HG03342 (cell line): ENCODE measurements around the gene RAB28.

Experiments
- ATAC-seq: cut with Tn5 transposase; IDR thresholded peaks from one replicate; pipeline ENCODE4 v1.9.1; 2021; ENCODE audit warnings: mild to moderate bottlenecking, moderate library complexity; ENCODE audit not compliant: unreplicated experiment

The RAB28 gene

DNA sequence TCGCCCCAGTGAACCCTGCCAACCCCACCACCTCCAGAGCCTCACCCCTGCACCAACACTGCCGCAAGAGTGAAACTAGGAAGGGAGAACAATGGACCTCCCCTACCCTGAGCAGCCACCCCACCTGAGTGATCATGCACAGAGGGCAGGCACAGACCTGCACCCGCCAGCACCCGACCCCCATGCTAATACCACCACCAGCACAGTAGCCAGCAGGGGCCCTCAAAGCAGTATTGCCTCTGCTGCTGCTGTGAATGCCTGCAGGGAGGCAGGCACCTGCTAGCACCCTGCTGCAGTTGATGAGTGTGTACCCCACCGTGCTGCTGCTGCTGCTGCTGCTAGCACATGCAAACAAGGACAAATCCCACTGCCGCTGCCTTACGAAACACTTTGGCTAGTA, 100.1 kb downstream of the RAB28 start:
- no peak for ATAC-seq

DNA sequence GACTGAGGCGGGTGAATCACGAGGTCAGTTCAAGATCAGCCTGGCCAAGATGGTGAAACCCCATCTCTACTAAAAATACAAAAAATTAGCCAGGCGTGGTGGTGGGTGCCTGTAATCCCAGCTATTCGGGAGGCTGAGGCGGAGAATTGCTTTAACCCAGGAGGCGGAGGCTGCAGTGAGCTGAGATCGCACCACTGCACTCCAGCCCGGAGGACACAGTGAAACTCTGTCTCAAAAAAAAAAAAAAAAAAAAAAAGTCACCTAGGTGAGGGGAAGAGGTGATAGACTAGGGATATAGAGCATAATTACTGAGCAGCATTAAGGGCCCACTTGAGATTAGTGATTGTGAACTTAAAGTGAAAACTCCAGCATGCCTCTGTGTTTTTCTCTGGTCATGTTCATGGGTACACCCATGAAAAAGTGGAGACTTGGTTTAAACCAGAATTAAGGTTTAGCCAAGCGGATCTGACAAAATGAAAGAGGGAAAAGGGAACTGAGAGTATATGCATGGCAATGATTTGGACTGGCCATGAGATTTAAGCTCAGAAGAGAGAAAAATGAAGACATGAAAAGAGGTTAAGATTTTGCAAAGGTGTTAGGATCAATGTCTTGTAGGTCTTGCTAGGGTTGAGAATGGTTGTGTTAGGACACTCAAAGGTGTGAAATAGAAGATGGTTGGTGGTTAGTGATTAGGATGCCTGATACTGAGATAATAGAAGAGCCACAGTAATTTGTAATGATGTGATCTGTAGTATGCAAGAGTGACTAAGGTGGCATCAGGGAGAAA, 105.0 kb downstream of the RAB28 start:
- ATAC-seq, result peak; percentile 64

DNA sequence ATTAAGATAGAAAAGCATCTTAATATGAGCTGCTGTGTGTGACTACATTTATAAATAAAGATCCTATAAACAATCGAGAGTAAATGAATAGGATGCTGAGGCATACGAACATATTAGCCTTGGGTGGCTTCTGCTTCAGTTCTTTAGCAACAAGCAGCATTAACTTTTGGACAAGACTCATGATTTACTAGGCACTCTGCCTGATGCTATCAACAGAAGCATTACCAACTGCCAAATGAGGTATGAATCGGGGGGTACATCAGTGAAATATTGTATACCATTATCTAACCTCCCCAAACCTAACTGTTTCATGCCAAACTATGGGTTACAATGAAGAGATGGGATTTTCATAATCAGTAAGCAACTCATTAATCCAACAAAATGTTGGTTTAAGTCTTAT, 113.1 kb downstream of the RAB28 start:
- no peak for ATAC-seq

DNA sequence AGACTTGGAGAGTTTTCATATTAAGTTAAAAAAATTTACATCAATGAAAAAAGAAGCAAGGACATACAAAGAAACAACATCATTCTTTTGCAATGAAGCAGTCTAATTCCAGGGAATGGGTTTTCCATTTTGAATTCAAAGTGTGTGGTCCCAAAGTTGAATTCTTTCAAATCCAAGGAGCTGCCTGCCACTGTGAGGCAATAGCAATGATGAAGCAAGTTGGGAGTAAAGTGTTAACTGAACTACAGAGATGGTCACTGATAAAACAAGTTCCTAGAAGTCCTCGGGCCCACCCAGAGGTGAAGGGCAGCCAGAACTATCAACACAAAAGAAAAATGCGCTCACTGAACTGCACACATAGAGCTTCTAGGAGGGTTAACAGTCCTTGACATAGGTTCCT, 115.9 kb downstream of the RAB28 start:
- no peak for ATAC-seq

DNA sequence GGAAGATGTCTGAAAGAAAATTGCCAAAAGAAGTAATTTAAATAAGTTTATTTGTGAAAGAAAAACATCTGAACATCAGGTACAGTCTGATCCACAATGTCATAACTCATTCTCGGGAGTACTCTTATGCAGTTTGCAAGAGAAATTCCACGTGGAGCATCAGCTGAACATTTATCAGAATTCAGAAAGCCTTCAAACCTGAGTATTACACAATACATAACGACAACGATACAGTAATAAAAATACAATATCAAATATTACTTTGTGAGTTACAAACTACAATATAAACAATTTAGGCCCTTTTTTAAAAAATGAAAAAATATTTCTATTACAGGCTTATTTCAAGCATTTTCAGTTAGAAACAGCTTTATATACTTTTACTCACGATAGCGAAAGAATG, 116.4 kb downstream of the RAB28 start:
- no peak for ATAC-seq

DNA sequence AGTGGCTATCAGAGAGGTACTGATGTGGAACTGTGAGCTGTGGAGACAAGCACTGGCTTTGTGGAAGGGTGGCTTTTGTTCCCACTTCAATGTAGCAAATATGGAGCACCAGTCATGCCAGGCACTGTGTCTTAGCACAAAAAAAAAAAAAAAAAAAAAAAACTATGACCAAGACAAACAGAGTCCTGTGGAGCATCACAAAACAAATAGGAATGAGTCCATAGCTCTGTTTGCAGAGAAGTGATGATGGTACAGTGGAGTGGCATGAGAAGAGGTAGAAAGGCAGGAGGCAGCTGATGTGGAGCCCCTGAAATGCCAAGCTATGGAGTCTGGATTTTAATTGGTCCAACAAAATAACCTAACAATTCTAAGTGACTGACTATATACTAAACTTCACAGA, 116.9 kb downstream of the RAB28 start:
- no peak for ATAC-seq

DNA sequence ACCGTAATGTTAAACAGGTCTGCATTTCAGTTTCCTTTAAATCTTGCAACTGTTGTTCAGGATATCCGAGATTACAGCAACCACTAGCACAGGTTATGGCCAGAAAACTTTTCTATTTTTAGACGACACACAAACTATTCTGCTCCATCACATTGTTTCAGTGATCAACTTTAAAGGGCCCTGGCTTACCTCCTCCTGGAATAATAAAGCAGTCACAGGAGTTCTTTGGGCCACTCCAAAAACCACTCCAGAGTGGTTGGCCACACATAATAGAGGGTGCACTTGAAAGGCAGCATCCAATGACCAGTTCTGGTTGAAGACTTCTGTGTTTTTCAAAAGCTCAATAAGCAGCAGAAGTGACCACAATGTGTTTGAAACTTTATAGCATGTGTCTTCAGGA, 118.9 kb downstream of the RAB28 start:
- ATAC-seq, result no peak

DNA sequence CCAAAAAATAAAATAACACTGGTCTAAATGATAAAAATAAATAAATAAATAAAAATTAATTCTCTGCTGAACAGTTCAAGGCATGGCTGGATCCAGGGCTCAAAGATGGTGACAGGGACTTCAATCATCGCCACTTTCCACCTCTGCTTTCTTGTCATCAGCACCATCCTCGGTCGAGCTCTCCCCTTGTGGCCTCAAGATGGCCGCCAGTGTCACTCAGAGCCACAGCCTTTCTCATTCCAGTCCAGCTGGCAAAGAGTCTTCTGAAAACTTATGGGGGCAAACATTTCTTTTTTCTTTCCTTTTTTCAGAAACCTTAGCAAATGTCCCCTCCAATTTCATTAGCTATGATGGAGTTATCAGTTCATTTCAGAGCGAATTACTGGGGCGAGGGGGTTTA, 119.5 kb downstream of the RAB28 start:
- ATAC-seq, result no peak

DNA sequence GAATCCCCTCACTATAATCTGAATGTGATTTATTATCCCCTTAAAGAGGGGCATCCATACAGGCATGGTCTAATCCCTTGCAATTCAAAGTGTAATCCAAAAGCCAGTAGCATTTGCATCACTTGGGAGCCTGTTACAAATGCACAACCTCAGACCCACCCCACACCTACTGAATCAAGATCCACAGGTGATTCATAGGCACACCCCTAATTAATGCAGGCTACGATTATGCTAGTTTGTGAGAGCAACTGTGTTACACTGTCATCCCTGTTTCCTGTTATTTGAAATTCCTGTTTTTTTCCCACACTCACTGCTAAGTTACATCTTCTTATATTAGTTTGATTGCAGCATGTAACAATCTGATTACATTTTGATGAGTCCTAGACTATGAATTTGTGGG, 120.0 kb downstream of the RAB28 start:
- ATAC-seq, result no peak

DNA sequence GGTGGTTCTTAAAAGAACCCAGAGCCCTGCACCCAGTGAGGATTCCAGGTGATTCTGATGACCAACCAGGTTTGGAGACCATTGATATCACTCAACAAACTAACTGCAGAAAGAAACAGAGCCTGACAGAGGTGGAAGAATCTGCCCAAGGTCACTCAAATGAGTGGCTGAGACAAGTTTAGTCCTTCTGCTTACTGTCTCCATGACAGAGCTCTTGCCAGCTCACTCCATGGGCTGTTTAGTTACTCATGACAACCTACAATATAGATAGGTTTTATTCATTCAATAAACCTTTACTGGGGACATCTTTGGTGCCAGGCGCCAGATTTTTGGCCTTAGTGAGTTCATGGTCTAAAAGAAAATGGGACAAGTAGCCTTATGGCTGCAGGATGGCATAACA, 124.3 kb downstream of the RAB28 start:
- no peak for ATAC-seq

DNA sequence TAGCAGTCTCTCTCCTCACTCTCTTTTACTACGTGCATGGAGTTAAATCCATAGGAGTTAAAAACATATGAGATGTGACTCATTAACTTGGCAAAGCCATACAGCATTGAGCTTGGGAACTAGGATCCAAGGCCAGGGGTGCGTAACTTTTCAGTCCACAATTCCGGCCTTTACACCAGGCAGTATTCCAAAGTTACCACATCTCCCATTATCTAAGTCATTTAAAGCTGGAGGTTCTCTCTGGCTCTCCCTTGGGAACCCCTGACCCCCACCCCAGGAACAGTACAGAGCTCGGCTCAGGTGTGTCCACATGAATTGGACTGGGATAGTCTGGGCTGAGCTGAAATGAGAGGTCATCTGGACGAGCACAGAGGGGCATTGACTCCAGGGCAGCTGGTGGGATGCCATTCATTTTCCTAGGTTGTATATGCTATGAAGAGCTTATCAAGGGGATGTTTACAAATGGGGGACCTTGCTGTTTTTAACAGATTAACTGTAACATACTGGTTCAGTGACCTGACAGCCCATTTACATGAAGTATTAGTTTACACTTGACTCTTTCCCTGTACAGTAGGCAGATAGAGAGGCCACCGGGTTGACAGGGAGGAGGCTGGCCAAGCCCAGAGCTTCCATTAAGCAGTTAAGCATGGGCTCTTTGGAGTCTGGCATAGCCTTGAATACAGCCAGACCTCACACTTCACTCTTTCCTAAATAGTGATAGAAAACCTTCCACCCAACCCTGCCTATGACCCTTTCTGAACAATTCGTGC, 128.8 kb downstream of the RAB28 start:
- no peak for ATAC-seq

DNA sequence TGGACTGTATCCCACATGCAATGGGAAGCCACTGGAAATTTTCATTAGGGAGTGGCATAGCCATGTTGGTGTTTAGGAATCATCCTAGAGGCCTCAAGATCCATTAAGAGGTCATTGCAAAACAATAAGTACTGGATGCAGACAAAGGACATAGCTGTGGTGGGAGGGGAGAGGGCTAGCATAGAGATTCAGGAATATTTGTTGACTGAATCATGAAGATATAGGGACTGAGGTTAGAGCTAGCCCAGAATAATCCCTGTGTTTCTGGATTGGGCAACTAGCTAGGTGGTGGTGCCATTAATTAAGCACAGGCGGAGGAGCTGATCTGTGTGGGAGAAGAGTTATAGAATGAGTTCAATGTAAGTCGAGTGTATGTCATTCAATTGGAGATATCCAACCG, 135.0 kb downstream of the RAB28 start:
- no peak for ATAC-seq

DNA sequence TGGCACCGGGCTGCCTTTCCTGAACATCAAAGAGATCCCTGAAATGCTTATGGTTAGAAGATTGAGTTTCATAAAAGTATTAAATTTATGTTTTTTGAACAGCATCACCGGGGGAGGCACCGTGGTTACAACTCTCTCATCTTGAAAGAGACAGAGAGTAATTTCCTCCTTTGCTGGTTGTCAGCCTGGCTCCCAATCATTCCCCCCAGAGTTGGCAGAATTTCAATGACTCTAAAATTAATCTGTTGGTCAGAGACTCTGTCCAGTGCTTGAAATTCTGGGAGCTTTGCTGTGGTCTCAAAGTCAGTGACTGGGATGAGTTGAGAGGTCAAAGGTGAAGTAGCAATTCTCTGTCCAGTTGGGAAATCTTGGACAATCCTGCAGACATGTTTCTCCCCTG, 135.9 kb downstream of the RAB28 start:
- no peak for ATAC-seq

DNA sequence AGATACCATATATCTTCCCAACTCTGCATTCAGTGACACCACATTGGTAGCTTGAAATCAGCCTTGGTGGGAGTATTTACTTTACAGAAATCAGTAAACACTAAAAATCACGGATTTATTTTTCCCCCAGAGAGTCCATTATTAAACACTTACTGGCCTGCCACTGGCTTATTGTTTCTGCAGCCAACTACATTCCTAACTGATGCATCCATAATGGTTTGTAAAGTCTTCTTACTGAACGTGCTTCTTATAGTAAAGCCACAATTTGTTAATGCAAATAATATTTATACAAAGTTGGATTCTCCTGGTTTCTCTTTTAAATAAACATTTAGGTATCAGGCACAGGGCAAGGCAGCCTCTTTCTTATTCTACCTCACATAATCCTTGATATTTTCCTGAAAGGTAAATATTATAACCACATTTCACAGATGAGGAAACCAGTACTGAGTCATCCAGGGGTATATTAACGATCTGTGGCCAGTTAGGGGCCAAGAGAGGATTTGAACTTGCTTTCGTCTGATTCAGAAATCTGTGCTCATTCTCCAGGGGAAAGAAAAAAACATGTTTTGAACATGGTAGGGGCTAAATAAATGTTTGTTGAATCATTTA, 136.5 kb downstream of the RAB28 start:
- ATAC-seq, result no peak

DNA sequence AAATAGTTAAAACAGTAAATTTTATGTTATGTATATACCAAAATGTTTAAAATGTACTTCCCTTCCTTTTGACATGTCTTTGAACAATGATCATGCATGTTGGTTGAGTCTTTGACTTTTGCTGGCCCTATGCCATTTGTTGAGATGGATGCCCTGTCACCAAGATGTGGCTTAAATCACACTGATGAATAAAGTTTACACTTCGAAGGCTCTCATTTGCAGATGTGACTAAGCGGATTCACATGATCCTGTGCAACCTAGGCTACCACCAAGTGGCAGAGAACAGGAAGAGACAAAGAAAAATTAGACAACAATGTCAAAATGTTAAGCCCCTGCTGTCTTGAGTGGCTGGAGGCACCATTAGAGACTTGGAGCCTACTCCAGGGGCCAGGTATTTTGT, 139.9 kb downstream of the RAB28 start:
- no peak for ATAC-seq

DNA sequence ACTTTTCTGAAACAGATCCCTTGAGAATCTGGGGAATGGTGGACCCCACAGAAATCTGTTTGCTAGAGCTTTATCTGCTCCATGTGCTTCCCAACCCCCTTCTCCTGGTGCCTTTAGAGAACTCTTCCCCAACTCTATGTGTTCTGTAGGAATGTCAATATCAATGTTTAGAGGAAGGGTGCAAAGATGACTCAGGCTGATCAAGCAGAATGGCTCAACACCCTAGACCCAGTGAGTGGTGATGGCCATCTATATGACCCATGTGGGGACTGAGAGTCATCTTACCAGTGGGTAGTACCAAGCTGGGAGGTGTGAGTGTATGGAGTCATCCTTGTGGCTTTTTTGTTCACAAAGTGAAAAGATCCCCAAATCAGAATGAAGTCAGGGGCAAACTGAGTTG, 143.5 kb downstream of the RAB28 start:
- ATAC-seq, result no peak

DNA sequence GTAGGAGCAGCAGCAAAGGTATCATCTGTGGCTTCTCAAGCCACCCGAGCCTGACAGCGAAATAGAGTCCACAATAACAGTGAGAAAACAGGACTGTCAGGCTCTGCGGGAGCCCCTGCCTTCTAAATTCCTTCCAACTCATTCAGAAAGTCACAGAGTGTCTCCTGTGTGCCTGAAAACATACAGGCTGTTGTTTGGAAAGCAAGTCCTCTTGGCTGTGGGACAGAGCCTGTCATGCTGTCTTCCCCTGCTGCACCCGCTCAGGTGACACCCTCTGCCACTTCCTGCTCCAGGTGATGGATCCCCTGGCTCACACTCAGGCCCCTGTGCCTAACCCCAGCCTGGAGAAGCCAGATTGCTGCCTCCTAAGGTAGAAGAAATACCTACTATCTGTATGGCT, 152.3 kb downstream of the RAB28 start:
- no peak for ATAC-seq

DNA sequence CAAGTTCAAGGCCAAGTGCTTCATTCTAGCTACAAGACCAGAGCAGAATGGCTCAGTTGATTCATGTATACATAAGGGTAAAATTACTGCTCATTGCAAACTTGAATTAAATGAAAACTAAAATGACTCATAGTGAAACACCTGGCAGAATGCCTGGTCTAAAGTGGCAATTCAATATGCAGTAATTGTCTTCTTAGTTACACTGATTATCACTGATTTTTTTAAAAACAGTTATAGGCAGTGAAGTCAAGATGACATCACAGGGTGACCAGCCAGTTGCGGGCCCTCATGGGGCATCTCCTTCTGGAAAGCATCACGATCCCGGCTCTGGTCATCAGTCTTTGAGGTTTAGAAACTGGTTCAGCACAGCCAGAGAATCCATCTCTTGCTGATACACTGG, 154.2 kb downstream of the RAB28 start:
- no peak for ATAC-seq

DNA sequence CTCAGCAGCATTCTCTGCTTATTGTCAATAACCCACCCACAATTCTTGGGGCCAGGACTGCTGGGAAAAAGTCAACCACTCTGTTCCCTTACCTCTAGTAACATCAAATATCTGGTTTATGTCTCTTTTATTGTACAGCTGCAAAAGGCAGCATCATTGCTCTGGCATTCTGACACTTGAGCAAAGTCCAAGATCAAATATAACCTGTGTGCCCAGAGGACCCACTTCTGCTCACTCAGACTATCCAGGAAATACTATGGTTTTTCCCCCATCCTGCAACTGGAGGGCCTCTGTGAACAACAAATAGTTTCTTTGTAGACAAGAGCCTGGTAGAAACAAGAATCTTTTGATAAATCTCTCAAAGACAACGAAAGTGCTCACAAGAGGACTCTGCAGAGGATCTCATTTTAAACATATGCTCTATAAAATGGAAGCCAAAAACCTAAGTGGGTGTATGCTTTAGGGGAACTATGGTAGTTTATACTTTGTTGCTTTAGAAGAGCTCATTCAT, 154.7 kb downstream of the RAB28 start:
- ATAC-seq, result no peak

DNA sequence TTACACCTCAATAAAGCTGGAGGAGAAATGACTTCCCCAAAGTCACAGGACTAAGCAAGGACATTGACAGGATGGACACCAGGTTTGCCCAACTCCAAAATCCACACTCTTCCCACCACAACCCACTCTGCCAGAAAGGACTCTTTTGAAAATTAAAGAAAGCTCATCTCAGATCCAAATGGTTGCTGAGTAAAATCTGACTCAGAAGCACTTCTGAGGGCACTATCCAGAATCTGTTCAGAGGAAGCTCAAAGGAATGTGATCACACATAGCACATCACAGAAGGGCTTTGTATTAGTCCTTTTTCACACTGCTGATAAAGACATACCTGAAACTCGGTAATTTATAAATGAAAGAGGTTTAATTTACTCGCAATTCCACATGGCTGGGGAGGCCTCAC, 155.5 kb downstream of the RAB28 start:
- ATAC-seq, result no peak

DNA sequence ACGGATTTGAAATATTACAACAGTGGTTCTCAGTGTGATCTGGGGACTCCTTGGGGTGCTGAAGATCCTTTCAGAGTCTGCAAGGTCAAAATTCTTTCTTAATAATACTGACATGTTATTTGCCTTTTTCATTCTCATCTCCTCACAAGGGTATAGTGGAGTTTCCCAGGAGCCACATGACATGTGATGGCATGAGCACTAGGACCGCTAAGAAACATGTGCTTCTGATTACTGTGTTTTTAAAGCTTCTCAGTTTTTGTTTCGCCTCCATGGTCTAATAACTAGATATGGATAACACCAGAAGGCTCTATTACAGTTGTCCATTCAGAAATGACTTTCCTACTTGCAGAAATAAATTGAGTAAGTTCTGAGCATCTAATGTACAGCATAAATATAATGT, 156.1 kb downstream of the RAB28 start:
- ATAC-seq, result no peak

DNA sequence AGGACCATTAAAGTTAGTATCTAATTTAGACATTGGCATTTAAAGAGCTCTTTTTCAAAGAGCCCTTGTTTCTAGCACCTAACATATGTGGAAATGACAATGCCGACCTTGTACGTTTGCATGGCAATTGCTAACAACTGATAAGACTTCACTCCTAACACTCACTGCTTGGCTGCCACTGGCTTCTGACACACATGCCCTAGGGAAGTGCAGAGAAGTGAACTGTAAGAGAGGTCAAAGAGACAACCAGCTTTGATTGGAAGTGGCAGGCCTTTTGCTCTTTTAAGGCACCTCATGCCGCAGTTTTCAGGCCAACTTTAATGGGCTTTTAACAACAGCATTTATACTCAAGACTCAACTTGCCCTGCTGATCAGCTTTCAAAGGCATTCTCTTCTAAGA, 158.4 kb downstream of the RAB28 start:
- ATAC-seq, result no peak
